Mesenchymal stem cell (in vitro differentiated cells and primary cell): ENCODE data around the gene DAB1.

Source experiments
- DNase-seq: peaks from one replicate; pipeline ENCODE4 v3.0.0-alpha.2; 2013
- H2AFZ ChIP-seq: one replicate; pipeline ENCODE4 v1.6.1; 2013; ENCODE audit warnings: low read depth, mild to moderate bottlenecking, control low read depth, inconsistent platforms, low read length, moderate library complexity
- H2AK5ac ChIP-seq: 2 replicates; pipeline ENCODE4 v1.6.1; 2013; ENCODE audit warnings: low read length, moderate library complexity, mild to moderate bottlenecking, inconsistent platforms; ENCODE audit not compliant: severe bottlenecking
- H2BK120ac ChIP-seq: one replicate; pipeline ENCODE4 v1.6.1; 2013; ENCODE audit warnings: low read depth, mild to moderate bottlenecking, inconsistent platforms, low read length, moderate library complexity
- H2BK12ac ChIP-seq, 2 experiments: one replicate each; pipeline ENCODE4 v1.6.1; 2013; ENCODE audit warnings: inconsistent platforms in 2 of 2, low read length in 2 of 2, mild to moderate bottlenecking in 2 of 2, moderate library complexity in 2 of 2, control low read depth in 1 of 2
- H2BK15ac ChIP-seq: one replicate; pipeline ENCODE4 v1.6.1; 2013; ENCODE audit warnings: mild to moderate bottlenecking, low read depth, inconsistent platforms; ENCODE audit not compliant: poor library complexity, severe bottlenecking
- H2BK5ac ChIP-seq: 2 replicates; pipeline ENCODE4 v1.6.1; 2013; ENCODE audit warnings: low read depth, mild to moderate bottlenecking, low read length, control low read depth, inconsistent platforms; ENCODE audit not compliant: poor library complexity, severe bottlenecking
- H3K14ac ChIP-seq, 2 experiments: one replicate each; pipeline ENCODE4 v1.6.1; 2013; ENCODE audit warnings: inconsistent platforms in 2 of 2, low read length in 2 of 2, control low read depth in 1 of 2, mild to moderate bottlenecking in 1 of 2, moderate library complexity in 1 of 2
- H3K18ac ChIP-seq, 2 experiments: one replicate each; pipeline ENCODE4 v1.6.1; 2013; ENCODE audit warnings: inconsistent platforms in 2 of 2, low read length in 2 of 2, control low read depth in 1 of 2, low read depth in 1 of 2, mild to moderate bottlenecking in 1 of 2
- H3K23ac ChIP-seq, 2 experiments: one replicate each; pipeline ENCODE4 v1.6.1; 2013; ENCODE audit warnings: inconsistent platforms in 2 of 2, low read length in 2 of 2, mild to moderate bottlenecking in 2 of 2, moderate library complexity in 2 of 2, control low read depth in 1 of 2
- H3K27ac ChIP-seq: 2 replicates; pipeline ENCODE4 v1.5.1; 2013; ENCODE audit warnings: mild to moderate bottlenecking, moderate library complexity, low read length, control low read depth, inconsistent platforms; ENCODE audit not compliant: poor library complexity, severe bottlenecking
- H3K27me3 ChIP-seq, 2 experiments: 2 replicates each; pipeline versions ENCODE4 v1.6.1 to v1.7.0; 2013; ENCODE audit warnings: low read length in 2 of 2, mild to moderate bottlenecking in 2 of 2, moderate library complexity in 2 of 2, control low read depth in 1 of 2, inconsistent platforms in 1 of 2; ENCODE audit not compliant: control insufficient read depth in 1 of 2, insufficient read depth in 1 of 2
- H3K36me3 ChIP-seq, 2 experiments: 2 replicates each; pipeline versions ENCODE4 v1.6.1 to v1.7.0; 2013; ENCODE audit warnings: low read length in 2 of 2, control low read depth in 1 of 2, inconsistent platforms in 1 of 2, low read depth in 1 of 2, mild to moderate bottlenecking in 1 of 2; ENCODE audit not compliant: insufficient read depth in 2 of 2, control insufficient read depth in 1 of 2
- H3K4ac ChIP-seq, 2 experiments: one replicate each; pipeline ENCODE4 v1.6.1; 2013; ENCODE audit warnings: inconsistent platforms in 2 of 2, low read length in 2 of 2, mild to moderate bottlenecking in 2 of 2, moderate library complexity in 2 of 2, control low read depth in 1 of 2, low read depth in 1 of 2
- H3K4me1 ChIP-seq: 2 replicates; pipeline ENCODE4 v1.6.1; 2013; ENCODE audit warnings: low read depth, low read length, control low read depth; ENCODE audit not compliant: control insufficient read depth, insufficient read depth
- H3K4me2 ChIP-seq: 2 replicates; pipeline ENCODE4 v1.6.1; 2013; ENCODE audit warnings: low read length, mild to moderate bottlenecking, inconsistent platforms; ENCODE audit not compliant: poor library complexity, severe bottlenecking
- H3K4me3 ChIP-seq, 2 experiments: 2 replicates each; pipeline versions ENCODE4 v1.5.1 to v1.7.0; 2013; ENCODE audit warnings: low read length in 2 of 2, mild to moderate bottlenecking in 2 of 2, control low read depth in 1 of 2, low read depth in 1 of 2; ENCODE audit not compliant: insufficient read depth in 1 of 2
- H3K79me1 ChIP-seq: replicated peaks from 2 replicates; pipeline ENCODE4 v1.6.1; 2013; ENCODE audit warnings: mild to moderate bottlenecking, control low read depth, low read length, inconsistent platforms; ENCODE audit not compliant: poor library complexity, severe bottlenecking
- H3K9ac ChIP-seq: 2 replicates; pipeline ENCODE4 v1.7.0; 2013; ENCODE audit warnings: mild to moderate bottlenecking, low read length, moderate library complexity
- H3K9me3 ChIP-seq: 2 replicates; pipeline ENCODE4 v1.7.0; 2013; ENCODE audit warnings: mild to moderate bottlenecking, low read length; ENCODE audit not compliant: control insufficient read depth
- H4K8ac ChIP-seq: one replicate; pipeline ENCODE4 v1.6.1; 2013; ENCODE audit warnings: inconsistent platforms, mild to moderate bottlenecking, low read length, moderate library complexity
- H4K91ac ChIP-seq: one replicate; pipeline ENCODE4 v1.6.1; 2013; ENCODE audit warnings: mild to moderate bottlenecking, low read length, inconsistent platforms
- WGBS: methylation state at CpG from one replicate; pipeline ENCODE4 v1.1.7; 2013; ENCODE audit warnings: mixed read lengths; 5-methylcytosine and 5-hydroxymethylcytosine counted together

The DAB1 gene

GRCh38 chr1:57282411-57282810 is 141.4 kb downstream of the DAB1 start:
- Histone ChIP-seq H2BK120ac (no peak overlapping the region), H3K79me1 (no peaks in the 10 kb centered on the region), H3K18ac (no peak overlapping the region), H2BK15ac (no peak overlapping the region), H3K14ac (no peak overlapping the region), H2BK12ac (no peak overlapping the region), H3K9me3 (no peaks in the 10 kb centered on the region), H3K23ac (no peak overlapping the region), H2BK5ac (no peak overlapping the region), H4K91ac (no peak overlapping the region), H3K4me2 (no peak overlapping the region), H3K4me3 (no peak overlapping the region), H2AK5ac (no peak overlapping the region), H3K9ac (no peak overlapping the region), H3K27me3 (no peaks in the 10 kb centered on the region), H3K27ac (no peak overlapping the region), H4K8ac (no peak overlapping the region), H2AFZ (no peak overlapping the region), H3K4ac (no peak overlapping the region), H3K4me1 (no peaks in the 10 kb centered on the region), H3K36me3 (no peaks in the 10 kb centered on the region)
- DNase-seq: no peak
- 93% methylated on average over 2 of the region's 2 CpGs for WGBS

- Histone ChIP-seq H3K9me3 (no peaks in the 10 kb centered on the region), H3K4me1 (no peaks in the 10 kb centered on the region), H4K8ac (no peak overlapping the region), H2AK5ac (no peak overlapping the region), H3K18ac (no peak overlapping the region), H2BK120ac (no peak overlapping the region), H2BK5ac (no peak overlapping the region), H3K4me3 (no peak overlapping the region), H3K79me1 (no peaks in the 10 kb centered on the region), H3K4ac (no peak overlapping the region), H3K27ac (no peak overlapping the region), H3K23ac (no peak overlapping the region), H2BK12ac (no peak overlapping the region), H3K14ac (no peak overlapping the region), H3K36me3 (no peaks in the 10 kb centered on the region), H2AFZ (no peak overlapping the region), H2BK15ac (no peak overlapping the region), H3K4me2 (no peak overlapping the region), H3K9ac (no peak overlapping the region), H3K27me3 (no peaks in the 10 kb centered on the region), H4K91ac (no peak overlapping the region)
- WGBS: 86% methylated on average over 5 of the region's 5 CpGs
- no peak for DNase-seq
Observed at GRCh38 chr1:57281324-57281723, 142.5 kb downstream of the DAB1 start.

GRCh38 chr1:57279909-57280666 is 143.8 kb downstream of the DAB1 start:
- Histone ChIP-seq H2BK120ac (no peak overlapping the region), H2BK15ac (no peak overlapping the region), H3K4me3 (no peak overlapping the region), H3K4ac (no peak overlapping the region), H3K23ac (no peak overlapping the region), H3K4me2 (no peak overlapping the region), H3K18ac (no peak overlapping the region), H3K14ac (no peak overlapping the region), H3K27me3 (no peaks in the 10 kb centered on the region), H3K27ac (no peak overlapping the region), H2BK5ac (no peak overlapping the region), H2AK5ac (no peak overlapping the region), H2BK12ac (no peak overlapping the region), H4K8ac (no peak overlapping the region), H3K36me3 (no peaks in the 10 kb centered on the region), H2AFZ (no peak overlapping the region), H3K4me1 (no peaks in the 10 kb centered on the region), H4K91ac (no peak overlapping the region), H3K79me1 (no peaks in the 10 kb centered on the region), H3K9ac (no peak overlapping the region), H3K9me3 (no peaks in the 10 kb centered on the region)
- DNase-seq: no peak
- 62% methylated on average over 3 of the region's 3 CpGs for WGBS

DNA sequence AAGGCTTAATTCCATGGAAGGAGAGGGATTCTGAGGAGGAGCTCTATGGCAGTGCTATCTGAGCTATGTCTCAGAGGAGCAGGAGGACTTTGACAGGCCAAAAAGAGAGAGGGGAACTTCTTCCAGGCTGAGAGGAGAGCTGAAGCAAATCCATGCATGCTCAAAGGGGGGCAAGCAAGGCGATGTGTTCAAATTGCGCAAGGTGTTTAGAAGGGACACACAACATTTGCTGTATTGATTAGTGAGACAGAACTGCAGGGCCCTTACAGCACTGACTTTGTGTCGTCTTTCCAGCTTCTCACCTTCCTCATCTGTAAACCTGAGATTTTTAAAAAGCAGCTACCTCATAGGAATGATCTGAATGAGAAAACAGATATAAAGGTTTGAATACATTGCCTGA is 145.3 kb downstream of the DAB1 start:
- Histone ChIP-seq H4K8ac (no peak overlapping the region), H3K9ac (no peak overlapping the region)

More for the DNA sequence above, 145.3 kb downstream of the DAB1 start:
- no peak overlapping the region for H3K18ac ChIP-seq
- no peak overlapping the region for H2BK5ac ChIP-seq
- H4K91ac ChIP-seq: no peak overlapping the region
- H2BK120ac ChIP-seq: no peak overlapping the region
- no peaks in the 10 kb centered on the region for H3K4me1 ChIP-seq
- H3K4me3 ChIP-seq: no peak overlapping the region
- H3K4ac ChIP-seq: no peak overlapping the region
- no peak overlapping the region for H3K27ac ChIP-seq
- no peak overlapping the region for H3K23ac ChIP-seq
- no peaks in the 10 kb centered on the region for H3K27me3 ChIP-seq
- H3K4me2 ChIP-seq: no peak overlapping the region
- H2BK15ac ChIP-seq: no peak overlapping the region
- H2AK5ac ChIP-seq: no peak overlapping the region
- 92% methylated on average over 2 of the region's 3 CpGs for WGBS
- H2BK12ac ChIP-seq: no peak overlapping the region
- H2AFZ ChIP-seq: no peak overlapping the region
- no peaks in the 10 kb centered on the region for H3K36me3 ChIP-seq
- DNase-seq: no peak
- no peaks in the 10 kb centered on the region for H3K79me1 ChIP-seq
- no peak overlapping the region for H3K14ac ChIP-seq
- H3K9me3 ChIP-seq: no peaks in the 10 kb centered on the region
